Mucosa of stomach (tissue), 1 donor: ENCODE data around the gene PDE8B.
"Not testable (repeated sequence)": the region's sequence is repeated elsewhere in the genome, so short reads cannot be mapped to it uniquely, and the experiment has no call there.

Source experiments
- H3K27me3 ChIP-seq: one replicate; pipeline ENCODE4 v1.7.0; 2013; ENCODE audit warnings: mild to moderate bottlenecking, low read length; ENCODE audit not compliant: control insufficient read depth, insufficient read depth
- H3K36me3 ChIP-seq: one replicate; pipeline ENCODE4 v1.7.0; 2013; ENCODE audit warnings: low read length; ENCODE audit not compliant: control insufficient read depth, insufficient read depth
- H3K4me1 ChIP-seq: one replicate; pipeline ENCODE4 v1.7.0; 2013; ENCODE audit warnings: mild to moderate bottlenecking, low read length; ENCODE audit not compliant: control insufficient read depth, insufficient read depth
- H3K4me3 ChIP-seq: one replicate; pipeline ENCODE4 v1.7.0; 2013; ENCODE audit warnings: low read length
- H3K9ac ChIP-seq: one replicate; pipeline ENCODE4 v1.7.0; 2013; ENCODE audit warnings: mild to moderate bottlenecking, low read length, moderate library complexity
- H3K9me3 ChIP-seq: one replicate; pipeline ENCODE4 v1.7.0; 2013; ENCODE audit warnings: mild to moderate bottlenecking, low read length, moderate library complexity; ENCODE audit not compliant: control insufficient read depth
- donor health status: Pancreatic carcinoma.

Gene PDE8B

GRCh38 chr5:77368367-77368766 lies 157.9 kb downstream of the PDE8B start:
- H3K36me3 ChIP-seq = no peaks in the 10 kb centered on the region
- H3K4me1 ChIP-seq = no peaks in the 10 kb centered on the region
- H3K27me3 ChIP-seq = no peaks in the 10 kb centered on the region
- no peak overlapping the region for H3K4me3 ChIP-seq
- no peak overlapping the region for H3K9ac ChIP-seq
- H3K9me3 ChIP-seq = no peaks in the 10 kb centered on the region

- Histone ChIP-seq H3K9me3 (no peaks in the 10 kb centered on the region), H3K4me1 (no peaks in the 10 kb centered on the region), H3K36me3 (no peaks in the 10 kb centered on the region), H3K27me3 (no peaks in the 10 kb centered on the region), H3K9ac (no peak overlapping the region), H3K4me3 (no peak overlapping the region)
These were observed 159.1 kb downstream of the PDE8B start for GRCh38 chr5:77369566-77369965.

GRCh38 chr5:77374686-77375085 lies 164.2 kb downstream of the PDE8B start:
- no peak overlapping the region for H3K4me3 ChIP-seq
- H3K9ac ChIP-seq = no peak overlapping the region
- no peaks in the 10 kb centered on the region for H3K4me1 ChIP-seq
- H3K36me3 ChIP-seq = no peaks in the 10 kb centered on the region
- H3K27me3 ChIP-seq = no peaks in the 10 kb centered on the region
- no peaks in the 10 kb centered on the region for H3K9me3 ChIP-seq

GRCh38 chr5:77376609-77377300 lies 166.3 kb downstream of the PDE8B start:
- Histone ChIP-seq H3K27me3 (no peaks in the 10 kb centered on the region), H3K36me3 (no peaks in the 10 kb centered on the region), H3K9ac (no peak overlapping the region), H3K4me1 (no peaks in the 10 kb centered on the region), H3K9me3 (no peaks in the 10 kb centered on the region), H3K4me3 (no peak overlapping the region)

GRCh38 chr5:77379558-77380061 lies 169.1 kb downstream of the PDE8B start:
- Histone ChIP-seq H3K9me3 (no peaks in the 10 kb centered on the region), H3K36me3 (no peaks in the 10 kb centered on the region), H3K9ac (no peak overlapping the region), H3K4me3 (no peak overlapping the region), H3K27me3 (no peaks in the 10 kb centered on the region), H3K4me1 (no peaks in the 10 kb centered on the region)

- Histone ChIP-seq H3K4me3 (no peak overlapping the region), H3K9ac (no peak overlapping the region), H3K9me3 (no peaks in the 10 kb centered on the region), H3K4me1 (no peaks in the 10 kb centered on the region), H3K36me3 (no peaks in the 10 kb centered on the region), H3K27me3 (no peaks in the 10 kb centered on the region)
These were observed 170.2 kb downstream of the PDE8B start for GRCh38 chr5:77380636-77381035.

- H3K27me3 ChIP-seq, H3K4me1 ChIP-seq, H3K4me3 ChIP-seq, H3K9ac ChIP-seq, H3K9me3 ChIP-seq, H3K36me3 ChIP-seq: not testable (repeated sequence)
These were observed 172.9 kb downstream of the PDE8B start for GRCh38 chr5:77383336-77383735.

- not testable (repeated sequence) for H3K4me3 ChIP-seq, H3K4me1 ChIP-seq, H3K9me3 ChIP-seq, H3K27me3 ChIP-seq, H3K9ac ChIP-seq, H3K36me3 ChIP-seq
These were observed 175.9 kb downstream of the PDE8B start for GRCh38 chr5:77386340-77386739.

- Histone ChIP-seq H3K36me3 (no peaks in the 10 kb centered on the region), H3K4me1 (no peaks in the 10 kb centered on the region), H3K9ac (no peak overlapping the region), H3K4me3 (no peak overlapping the region), H3K9me3 (no peaks in the 10 kb centered on the region), H3K27me3 (no peaks in the 10 kb centered on the region)
These were observed 179.3 kb downstream of the PDE8B start for GRCh38 chr5:77389746-77390145.

- Histone ChIP-seq H3K27me3 (no peaks in the 10 kb centered on the region), H3K4me1 (no peaks in the 10 kb centered on the region), H3K4me3 (no peak overlapping the region), H3K9ac (no peak overlapping the region), H3K36me3 (no peaks in the 10 kb centered on the region), H3K9me3 (no peaks in the 10 kb centered on the region)
These were observed 179.7 kb downstream of the PDE8B start for GRCh38 chr5:77390221-77390620.

- Histone ChIP-seq H3K36me3 (no peaks in the 10 kb centered on the region), H3K4me3 (no peak overlapping the region), H3K9ac (no peak overlapping the region), H3K9me3 (no peaks in the 10 kb centered on the region), H3K4me1 (no peaks in the 10 kb centered on the region), H3K27me3 (no peaks in the 10 kb centered on the region)
These were observed 180.3 kb downstream of the PDE8B start for GRCh38 chr5:77390795-77391194.

GRCh38 chr5:77391240-77391765 lies 180.8 kb downstream of the PDE8B start:
- Histone ChIP-seq H3K4me3 (no peak overlapping the region), H3K27me3 (no peaks in the 10 kb centered on the region), H3K4me1 (no peaks in the 10 kb centered on the region), H3K9me3 (no peaks in the 10 kb centered on the region), H3K36me3 (no peaks in the 10 kb centered on the region), H3K9ac (no peak overlapping the region)
